ENCODE results near the gene KCNH6. TPM values are rescaled to one million over a fixed set of nuclear protein-coding genes. Genes with fewer than 3 reads are reported as not detected.

KCNH6 gene
- total RNA-seq, 1 experiment from 2014 or later: 1.6 TPM

- no peak for DNase-seq
- Histone ChIP-seq H3K79me1 (ENCODE audit: insufficient read depth, low read depth, low read length, poor library complexity, severe bottlenecking) (no peaks in the 10 kb centered on the region), H3K9ac (ENCODE audit: extremely low read depth, insufficient read length, low read length) (no peak overlapping the region), H2AFZ (ENCODE audit: low read length) (no peak overlapping the region), H4K91ac (ENCODE audit: insufficient read length, low read depth, low read length) (no peak overlapping the region), H3K79me2 (ENCODE audit: insufficient read depth, low read length) (no peaks in the 10 kb centered on the region; the same call in 1 of the 2 replicates), H2AK5ac (ENCODE audit: insufficient read length, low read length) (no peak overlapping the region), H2BK15ac (ENCODE audit: low read depth, low read length) (no peak overlapping the region), H3K27ac (ENCODE audit: insufficient read length, low read depth, low read length) (no peak overlapping the region), H3K23ac (ENCODE audit: insufficient read length, low read depth, low read length) (no peak overlapping the region), H3K4me2 (ENCODE audit: insufficient read depth, insufficient read length, low read length) (no peak overlapping the region), H3K4ac (ENCODE audit: low read depth, low read length) (no peak overlapping the region), H2BK12ac (ENCODE audit: insufficient read length, low read depth, low read length) (no peak overlapping the region), H3K14ac (ENCODE audit: insufficient read depth, low read length) (no peak overlapping the region), H3K4me1 (ENCODE audit: insufficient read depth, low read length) (no peaks in the 10 kb centered on the region), H4K5ac (ENCODE audit: insufficient read length, low read depth, low read length) (no peak overlapping the region), H3K9me3 (ENCODE audit: control insufficient read depth, low read depth, low read length) (no peaks in the 10 kb centered on the region), H4K8ac (replicated peaks; ENCODE audit: insufficient read length, low read depth, low read length) (no peak overlapping the region), H3K18ac (ENCODE audit: insufficient read length, low read depth, low read length) (no peak overlapping the region), H3T11ph (ENCODE audit: low read length) (no peak overlapping the region), H3K23me2 (ENCODE audit: insufficient read length, low read depth, low read length, poor library complexity, severe bottlenecking) (no peaks in the 10 kb centered on the region), H3K27me3 (ENCODE audit: insufficient read depth, low read length) (no peaks in the 10 kb centered on the region), H3K56ac (ENCODE audit: insufficient read length, low read depth, low read length) (no peak overlapping the region), H2BK5ac (ENCODE audit: insufficient read length, low read length) (no peak overlapping the region), H2BK20ac (ENCODE audit: low read depth, low read length, poor library complexity, severe bottlenecking) (no peak overlapping the region), H4K20me1 (ENCODE audit: control insufficient read depth, insufficient read depth, insufficient read length) (no peaks in the 10 kb centered on the region), H2BK120ac (ENCODE audit: low read depth, low read length, poor library complexity, severe bottlenecking) (no peak overlapping the region)
- Mint-ChIP-seq H3K27me3 (ENCODE audit: low read depth) (no peaks in the 10 kb centered on the region), H3K36me3 (ENCODE audit: insufficient read depth in 1 of 3, low read depth in 3 of 3) (peaks cover 34 to 79% (median 69%) of the 10 kb centered on the region in 3 experiments), H3K9me3 (no peaks in the 10 kb centered on the region), H3K27ac (no peak overlapping the region), H3K4me3 (no peak overlapping the region), H3K4me1 (no peaks in the 10 kb centered on the region)
- WGBS (ENCODE audit: extremely low coverage, insufficient read length, low lambda C conversion rate): no CpG with 5 or more reads among the region's 5 CpGs
- no peak for TF ChIP-seq CTCF (conservative IDR thresholded peaks at IDR 0.05)
These were observed 64.6 kb downstream of the KCNH6 start for GRCh38 chr17:63587770-63588169.

Measured in H9 (cell line).